Renal pelvis (tissue), 4 donors: ENCODE measurements around the gene RESP18. TPM values are rescaled to one million over a fixed set of nuclear protein-coding genes. Genes with fewer than 3 reads are reported as not detected.
"Not testable (repeated sequence)": the region's sequence is repeated elsewhere in the genome, so short reads cannot be mapped to it uniquely, and the experiment has no call there.

Source experiments
- DNase-seq: peaks from one replicate; pipeline ENCODE4 v3.0.0-alpha.2; 2013
- polyA plus RNA-seq, 3 donors: library from polyadenylated mRNA; unstranded; fragments of 120-200 nt; gene quantifications; one replicate each; pipeline ENCODE4 v1.2.1, GENCODE V29; 2013; ENCODE audit not compliant: insufficient read length in 3 of 3

The RESP18 gene
- polyA plus RNA-seq, 3 donors: not detected

GRCh38 chr2:219325657-219326315 lies 6.8 kb downstream of the RESP18 start:
- DNase-seq: no peak

GRCh38 chr2:219325136-219325535 lies 7.4 kb downstream of the RESP18 start:
- no peak for DNase-seq

- no peak for DNase-seq
These were observed 9.1 kb downstream of the RESP18 start for GRCh38 chr2:219323434-219323833.

GRCh38 chr2:219314804-219315468 lies 17.6 kb downstream of the RESP18 start:
- DNase-seq: no peak

GRCh38 chr2:219312683-219313263 lies 19.8 kb downstream of the RESP18 start:
- DNase-seq: not testable (repeated sequence)

GRCh38 chr2:219309278-219309677 lies 23.3 kb downstream of the RESP18 start, which contains the start of gene PTPRN:
PTPRN (minus strand) TSS chr2:219309401; CDS start chr2:219309332, 69 bp downstream.
- no peak for DNase-seq

GRCh38 chr2:219308142-219309101 lies 24.1 kb downstream of the RESP18 start:
- peak; percentile 72 for DNase-seq

- no peak for DNase-seq
These were observed 26.5 kb downstream of the RESP18 start for GRCh38 chr2:219306047-219306446.

GRCh38 chr2:219304223-219304622 lies 28.3 kb downstream of the RESP18 start:
- DNase-seq: no peak

GRCh38 chr2:219302412-219302968 lies 30.1 kb downstream of the RESP18 start:
- no peak for DNase-seq

- DNase-seq: no peak
These were observed 32.5 kb downstream of the RESP18 start for GRCh38 chr2:219300022-219300421.

- DNase-seq: no peak
These were observed 33.2 kb downstream of the RESP18 start for GRCh38 chr2:219299372-219299760.

- DNase-seq: peak; percentile 74
These were observed 33.7 kb downstream of the RESP18 start for GRCh38 chr2:219298759-219299371.

- no peak for DNase-seq
These were observed 34.6 kb downstream of the RESP18 start for GRCh38 chr2:219297766-219298456.

GRCh38 chr2:219296631-219297391 lies 35.7 kb downstream of the RESP18 start:
- DNase-seq: no peak

- no peak for DNase-seq
These were observed 36.4 kb downstream of the RESP18 start for GRCh38 chr2:219296142-219296541.

- peak; percentile 86 for DNase-seq
These were observed 37.9 kb downstream of the RESP18 start for GRCh38 chr2:219294356-219295351.

- no peak for DNase-seq
These were observed 38.8 kb downstream of the RESP18 start for GRCh38 chr2:219293736-219294231.
